BJ (cell line): ENCODE results near the gene C2orf72. TPM values are rescaled to one million over a fixed set of nuclear protein-coding genes. Genes with fewer than 3 reads are reported as not detected.

Experiments used
- CTCF ChIA-PET: fragments of 350-600 bp; formaldehyde crosslinking; extraction: SDS; loops from one replicate; lab custom pipeline; 2021; ENCODE audit warnings: antibody characterized with exemption, inconsistent platforms; lab: Yijun Ruan, JAX
- POLR2A ChIA-PET: fragments of 300-600 bp; sonication (Branson Sonifier 250); formaldehyde crosslinking; extraction: SDS; loops from one replicate; lab custom pipeline; 2021; ENCODE audit warnings: antibody characterized with exemption; lab: Charles Lee
- DNase-seq: peaks from one replicate; pipeline ENCODE4 v3.0.0-alpha.2; 2011; ENCODE audit warnings: low read depth
- H3K27me3 ChIP-seq: 2 replicates; pipeline ENCODE4 v1.6.0; 2011; ENCODE audit warnings: low read length; ENCODE audit not compliant: control insufficient read depth, insufficient read depth
- H3K36me3 ChIP-seq: 2 replicates; pipeline ENCODE4 v1.5.1; 2011; ENCODE audit warnings: low read length; ENCODE audit not compliant: control insufficient read depth, insufficient read depth
- H3K4me3 ChIP-seq: 2 replicates; pipeline ENCODE4 v1.5.1; 2011; ENCODE audit warnings: low read depth, mild to moderate bottlenecking, control low read depth, low read length
- polyA plus RNA-seq: library from polyadenylated mRNA; depleted of rRNA; stranded (reverse); fragments of >200 nt; gene quantifications from 2 replicates; pipeline ENCODE4 v1.2.3, GENCODE V29; 2011
- TF ChIP-seq, protein P1 (sequence below): IDR thresholded peaks from 2 replicates; pipeline ENCODE4 v1.5.1; 2011; ENCODE audit warnings: low read depth, mild to moderate bottlenecking, control low read depth, inconsistent platforms, low read length, moderate library complexity; ENCODE audit not compliant: insufficient read depth

Gene C2orf72
- polyA plus RNA-seq, 1 experiment = 0.17 TPM

DNA sequence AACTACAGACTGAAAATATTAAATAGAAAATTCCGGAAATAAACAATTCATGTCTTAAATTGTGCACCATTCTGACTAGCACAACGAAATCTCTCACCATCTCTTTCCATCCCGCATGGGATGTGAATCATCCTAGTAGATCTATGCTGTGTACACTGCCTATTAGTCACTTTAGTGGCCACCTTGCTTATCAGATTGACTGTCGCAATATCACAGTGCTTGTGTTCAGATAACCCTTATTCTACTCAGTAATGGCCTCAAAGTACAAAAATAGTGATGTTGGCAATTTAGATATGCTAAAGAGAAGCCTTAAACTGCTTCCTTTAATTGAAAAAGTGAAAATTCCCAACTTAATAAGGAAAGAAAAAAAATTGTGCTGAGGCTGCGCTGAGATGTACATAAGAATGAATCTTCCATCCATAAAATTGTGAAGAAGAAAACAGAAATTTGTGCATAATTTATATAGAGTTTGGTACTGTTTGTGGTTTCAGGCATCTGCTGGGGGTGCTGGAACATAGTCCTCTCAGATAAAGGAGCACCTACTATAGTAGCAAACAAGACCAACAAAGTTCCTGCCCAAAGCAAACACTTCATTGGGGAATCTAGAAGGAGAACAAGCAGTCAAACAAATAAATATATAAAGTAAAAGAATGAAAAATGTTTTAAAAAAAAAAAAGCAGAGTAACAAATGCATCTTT, 31.4 kb downstream of the C2orf72 start:
- POLR2A ChIA-PET = no interaction called here
- DNase-seq = no peak
- Histone ChIP-seq H3K27me3 (no peaks in the 10 kb centered on the region), H3K36me3 (peaks cover 5% of the 10 kb centered on the region), H3K4me3 (no peak overlapping the region)
- CTCF ChIA-PET = interaction anchor here (1.6 kb wide), 1 partner anchor 16 kb away, joined by 3 read pairs; no protein-coding TSS in a partner anchor
- TF ChIP-seq, protein P1, sequence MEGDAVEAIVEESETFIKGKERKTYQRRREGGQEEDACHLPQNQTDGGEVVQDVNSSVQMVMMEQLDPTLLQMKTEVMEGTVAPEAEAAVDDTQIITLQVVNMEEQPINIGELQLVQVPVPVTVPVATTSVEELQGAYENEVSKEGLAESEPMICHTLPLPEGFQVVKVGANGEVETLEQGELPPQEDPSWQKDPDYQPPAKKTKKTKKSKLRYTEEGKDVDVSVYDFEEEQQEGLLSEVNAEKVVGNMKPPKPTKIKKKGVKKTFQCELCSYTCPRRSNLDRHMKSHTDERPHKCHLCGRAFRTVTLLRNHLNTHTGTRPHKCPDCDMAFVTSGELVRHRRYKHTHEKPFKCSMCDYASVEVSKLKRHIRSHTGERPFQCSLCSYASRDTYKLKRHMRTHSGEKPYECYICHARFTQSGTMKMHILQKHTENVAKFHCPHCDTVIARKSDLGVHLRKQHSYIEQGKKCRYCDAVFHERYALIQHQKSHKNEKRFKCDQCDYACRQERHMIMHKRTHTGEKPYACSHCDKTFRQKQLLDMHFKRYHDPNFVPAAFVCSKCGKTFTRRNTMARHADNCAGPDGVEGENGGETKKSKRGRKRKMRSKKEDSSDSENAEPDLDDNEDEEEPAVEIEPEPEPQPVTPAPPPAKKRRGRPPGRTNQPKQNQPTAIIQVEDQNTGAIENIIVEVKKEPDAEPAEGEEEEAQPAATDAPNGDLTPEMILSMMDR = no peak

DNA sequence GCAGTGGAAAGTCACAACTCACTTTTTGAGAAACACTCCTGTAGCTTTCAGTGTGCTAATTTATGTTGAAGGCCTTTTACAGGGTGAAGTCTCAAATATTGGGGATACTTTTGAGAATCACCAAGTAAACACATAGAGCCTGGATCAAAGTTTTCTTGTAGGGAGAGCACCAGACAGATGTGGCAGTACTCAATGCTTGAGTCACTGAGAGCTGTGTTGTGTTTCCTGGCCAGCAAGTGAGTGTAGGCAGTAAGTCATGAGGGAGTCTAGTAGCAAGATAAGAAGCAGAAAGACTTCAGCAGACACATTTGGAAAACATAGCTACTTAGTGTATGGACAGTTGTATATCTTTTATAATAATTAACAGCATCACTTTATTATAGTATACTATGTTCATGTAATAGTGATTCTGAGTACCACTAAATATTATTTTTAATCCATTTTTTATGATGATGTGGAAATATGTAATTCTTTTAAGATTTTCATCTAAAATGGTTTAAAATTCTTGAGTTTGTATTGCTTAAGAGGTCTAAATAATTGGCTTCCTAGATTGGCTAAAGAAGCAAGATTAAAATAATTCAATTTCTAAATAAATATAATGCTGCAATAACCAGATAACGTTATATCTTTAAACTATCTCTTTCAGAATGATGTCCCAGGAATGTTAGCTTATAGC, 32.2 kb downstream of the C2orf72 start:
- no peaks in the 10 kb centered on the region for H3K27me3 ChIP-seq
- peaks cover 5% of the 10 kb centered on the region for H3K36me3 ChIP-seq
- TF ChIP-seq, protein P1 = no peak
- CTCF ChIA-PET = interaction anchor here (0.7 to 1.6 kb wide), 2 partner anchors 9 to 17 kb away, joined by 3 read pairs; no protein-coding TSS in a partner anchor
- H3K4me3 ChIP-seq = no peak overlapping the region
- POLR2A ChIA-PET = no interaction called here
- no peak for DNase-seq

DNA sequence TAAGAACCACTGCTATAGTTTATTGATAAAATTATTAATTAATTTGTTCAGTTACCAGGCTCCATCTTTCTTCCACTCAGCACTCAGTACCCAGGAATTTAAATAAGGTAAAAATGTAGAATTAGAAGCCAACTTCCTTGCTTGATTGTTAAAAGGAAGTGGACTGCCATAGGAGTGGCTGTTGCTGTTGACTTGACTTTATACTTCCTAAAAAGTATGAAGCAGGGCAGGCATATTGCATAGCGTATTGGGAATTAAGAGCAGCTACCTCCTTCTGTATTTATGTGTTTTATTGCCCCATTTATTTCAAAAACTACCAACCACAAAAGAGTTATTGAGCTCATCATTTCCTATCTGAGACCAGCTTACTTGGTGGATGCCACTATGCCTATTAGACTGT, 47.2 kb downstream of the C2orf72 start:
- CTCF ChIA-PET = interaction anchor here (1.6 kb wide), 1 partner anchor 14 kb away, joined by 3 read pairs; no protein-coding TSS in a partner anchor
- POLR2A ChIA-PET = no interaction called here
- no peak for DNase-seq
- TF ChIP-seq, protein P1 = no peak
- Histone ChIP-seq H3K4me3 (no peak overlapping the region), H3K27me3 (no peaks in the 10 kb centered on the region), H3K36me3 (peaks cover 15% of the 10 kb centered on the region)

DNA sequence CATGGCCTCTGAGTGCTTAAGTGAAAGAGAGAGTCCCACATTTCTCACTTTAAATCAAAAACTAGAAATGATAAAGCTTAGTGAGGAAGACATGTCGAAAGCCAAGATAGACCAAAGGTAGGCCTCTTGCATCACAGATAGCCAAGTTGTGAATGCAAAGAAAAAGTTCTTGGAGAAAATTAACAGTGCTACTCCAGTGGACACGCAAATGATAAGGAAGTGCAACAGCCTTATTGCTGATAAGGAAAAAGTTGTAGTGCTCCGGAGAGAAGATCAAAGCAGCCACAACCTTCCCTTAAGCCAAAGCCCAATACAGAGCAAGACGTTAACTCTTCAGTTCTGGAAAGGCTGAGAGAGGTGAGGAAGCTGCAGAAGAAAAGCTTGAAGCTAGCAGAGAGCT, 51.4 kb downstream of the C2orf72 start:
- ChIA-PET POLR2A (no interaction called here), CTCF (interaction anchor here (0.6 kb wide), 1 partner anchor 314 kb away, joined by 3 read pairs; no protein-coding TSS in a partner anchor)
- Histone ChIP-seq H3K36me3 (peaks cover 13% of the 10 kb centered on the region), H3K4me3 (no peak overlapping the region), H3K27me3 (no peaks in the 10 kb centered on the region)
- DNase-seq = no peak
- TF ChIP-seq, protein P1 = no peak

DNA sequence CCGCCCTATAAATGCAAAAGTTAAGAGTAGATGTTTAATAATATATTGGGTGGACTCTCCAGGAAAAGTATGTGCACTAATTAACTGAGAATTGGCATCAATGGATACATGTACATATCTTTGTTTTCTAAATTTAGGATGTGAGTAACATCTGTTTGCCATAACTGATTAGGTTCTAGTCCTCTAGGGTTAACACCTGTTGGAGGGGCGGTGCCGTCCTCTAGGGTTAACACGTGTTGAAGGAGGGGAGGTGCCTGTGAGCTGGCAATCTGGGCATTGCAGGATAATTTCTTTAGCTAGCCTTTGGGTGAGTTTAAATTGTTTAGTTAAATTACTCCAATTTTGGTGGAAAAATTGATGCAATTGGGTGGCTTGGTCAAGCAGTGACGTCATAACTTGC, 56.6 kb downstream of the C2orf72 start:
- H3K4me3 ChIP-seq = no peak overlapping the region
- DNase-seq = no peak
- ChIA-PET CTCF (interaction anchor here (3.9 kb wide), 1 partner anchor 98 kb away, joined by 15 read pairs; no protein-coding TSS in a partner anchor), POLR2A (no interaction called here)
- H3K27me3 ChIP-seq = no peaks in the 10 kb centered on the region
- TF ChIP-seq, protein P1 = no peak
- H3K36me3 ChIP-seq = peaks cover 4% of the 10 kb centered on the region; the same call in 1 of the 2 replicates
